ENCODE measurements around the gene CNEP1R1.
"Not testable (repeated sequence)": the region's sequence is repeated elsewhere in the genome, so short reads cannot be mapped to it uniquely, and the experiment has no call there.

The CNEP1R1 gene

GRCh38 chr16:50024684-50025536 is at the start of gene CNEP1R1:
TSS of gene CNEP1R1 (plus strand) at chr16:50025225. CDS start at chr16:50025316, 91 bp downstream.
- peak; percentile 97 for DNase-seq

GRCh38 chr16:49977427-49977826 is 47.6 kb upstream of the CNEP1R1 start:
- DNase-seq: no peak

GRCh38 chr16:49978569-49979326 is 46.3 kb upstream of the CNEP1R1 start:
- no peak for DNase-seq

GRCh38 chr16:49980166-49980565 is 44.9 kb upstream of the CNEP1R1 start:
- no peak for DNase-seq

- DNase-seq: no peak
Measured at GRCh38 chr16:49986351-49987124, 38.5 kb upstream of the CNEP1R1 start.

- DNase-seq: no peak
Measured at GRCh38 chr16:49987381-49987780, 37.6 kb upstream of the CNEP1R1 start.

- DNase-seq: no peak
Measured at GRCh38 chr16:49992825-49993224, 32.2 kb upstream of the CNEP1R1 start.

- no peak for DNase-seq
Measured at GRCh38 chr16:49993579-49993978, 31.4 kb upstream of the CNEP1R1 start.

GRCh38 chr16:49994006-49994405 is 31.0 kb upstream of the CNEP1R1 start:
- no peak for DNase-seq

- DNase-seq: no peak
Measured at GRCh38 chr16:49995720-49996119, 29.3 kb upstream of the CNEP1R1 start.

- no peak for DNase-seq
Measured at GRCh38 chr16:49997721-49998251, 27.2 kb upstream of the CNEP1R1 start.

GRCh38 chr16:49998991-49999390 is 26.0 kb upstream of the CNEP1R1 start:
- no peak for DNase-seq

- DNase-seq: no peak
Measured at GRCh38 chr16:50001144-50001543, 23.9 kb upstream of the CNEP1R1 start.

GRCh38 chr16:50002190-50002589 is 22.8 kb upstream of the CNEP1R1 start:
- no peak for DNase-seq

- DNase-seq: no peak
Measured at GRCh38 chr16:50004239-50004638, 20.8 kb upstream of the CNEP1R1 start.

- DNase-seq: peak; percentile 35
Measured at GRCh38 chr16:50006964-50007363, 18.1 kb upstream of the CNEP1R1 start.

GRCh38 chr16:50007744-50008143 is 17.3 kb upstream of the CNEP1R1 start:
- DNase-seq: no peak

GRCh38 chr16:50010212-50010611 is 14.8 kb upstream of the CNEP1R1 start:
- DNase-seq: no peak

GRCh38 chr16:50011707-50012106 is 13.3 kb upstream of the CNEP1R1 start:
- DNase-seq: peak; percentile 73

GRCh38 chr16:50012182-50012581 is 12.8 kb upstream of the CNEP1R1 start:
- no peak for DNase-seq

GRCh38 chr16:50014211-50014610 is 10.8 kb upstream of the CNEP1R1 start:
- DNase-seq: not testable (repeated sequence)

GRCh38 chr16:50015631-50016030 is 9.4 kb upstream of the CNEP1R1 start:
- DNase-seq: no peak

- DNase-seq: no peak
Measured at GRCh38 chr16:50017553-50017952, 7.5 kb upstream of the CNEP1R1 start.
